B cell (primary cell): Measurements from ENCODE around the gene ILDR1. TPM values are rescaled to one million over a fixed set of nuclear protein-coding genes. Genes with fewer than 3 reads are reported as not detected.

Experiments
- ATAC-seq: fragments of 200-7000 bp; cut with Tn5 transposase; one replicate; pipeline ENCODE4 v1.10.0; 2021; ENCODE audit warnings: low read depth, mild to moderate bottlenecking, moderate number of reproducible peaks, moderate library complexity
- CTCF ChIA-PET: fragments of 350-600 bp; sonication (Branson Sonifier 250); formaldehyde crosslinking; loops from one replicate; lab custom pipeline; 2021; ENCODE audit warnings: antibody characterized with exemption, inconsistent platforms; lab: Charles Lee
- POLR2A ChIA-PET: fragments of 350-600 bp; sonication (Branson Sonifier 250); formaldehyde crosslinking; loops from one replicate; lab custom pipeline; 2021; ENCODE audit warnings: antibody characterized with exemption; lab: Charles Lee
- DNase-seq: peaks from one replicate; pipeline ENCODE4 v3.0.0; 2013
- H2AFZ ChIP-seq: 2 replicates; pipeline ENCODE4 v1.6.1; 2012; ENCODE audit warnings: mild to moderate bottlenecking, low read depth, low read length; ENCODE audit not compliant: insufficient read depth, poor library complexity, severe bottlenecking
- H3K27ac ChIP-seq, 2 donors: 1 replicate in 1 of 2; 2 replicates in 1 of 2; pipeline ENCODE4 v1.5.1; 2012 to 2013; ENCODE audit warnings: low read length in 2 of 2, mild to moderate bottlenecking in 2 of 2, moderate library complexity in 1 of 2
- H3K27me3 ChIP-seq, 4 experiments: fragments of 200-600 bp in 1 of 4; sonication (generic) in 1 of 4; replicated peaks in 1 of 4; 1 replicate in 2 of 4; 2 replicates in 2 of 4; pipeline versions ENCODE4 v1.6.1 to v1.7.0; 2013 to 2016; ENCODE audit warnings: low read length in 3 of 4, mild to moderate bottlenecking in 2 of 4, mixed read lengths in 1 of 4, moderate library complexity in 1 of 4; ENCODE audit not compliant: insufficient read depth in 4 of 4, control insufficient read depth in 3 of 4; ENCODE audit errors: control extremely low read depth in 1 of 4
- H3K36me3 ChIP-seq, 2 experiments: replicated peaks in 1 of 2; 1 replicate in 1 of 2; 2 replicates in 1 of 2; pipeline versions ENCODE4 v1.6.1 to v1.7.1; 2013; ENCODE audit warnings: low read length in 1 of 2; ENCODE audit not compliant: insufficient read depth in 2 of 2, control insufficient read depth in 1 of 2; ENCODE audit errors: control extremely low read depth in 1 of 2, extremely low read depth in 1 of 2
- H3K4me1 ChIP-seq, 2 donors: fragments of 200-600 bp in 1 of 2; sonication (generic) in 1 of 2; 1 replicate in 1 of 2; 2 replicates in 1 of 2; pipeline versions ENCODE4 v1.5.1 to v1.6.1; 2013 to 2017; ENCODE audit warnings: low read length in 2 of 2; ENCODE audit not compliant: control insufficient read depth in 2 of 2, insufficient read depth in 2 of 2
- H3K4me2 ChIP-seq: replicated peaks from 2 replicates; pipeline ENCODE3; 2012; ENCODE audit warnings: mild to moderate bottlenecking, low read depth, low read length; ENCODE audit not compliant: poor library complexity, severe bottlenecking
- H3K4me3 ChIP-seq, 5 experiments: fragments of 200-600 bp in 1 of 5; sonication (generic) in 1 of 5; 1 replicate in 3 of 5; 2 replicates in 2 of 5; pipeline versions ENCODE4 v1.5.1 to v1.7.0; 2011 to 2016; ENCODE audit warnings: low read length in 4 of 5, mild to moderate bottlenecking in 4 of 5, low read depth in 2 of 5, control low read depth in 1 of 5, moderate library complexity in 1 of 5; ENCODE audit not compliant: insufficient read depth in 1 of 5; ENCODE audit errors: control extremely low read depth in 1 of 5, extremely low read depth in 1 of 5
- H3K79me2 ChIP-seq: fragments of 200-600 bp; sonication (generic); one replicate; pipeline ENCODE4 v1.6.0; 2016; ENCODE audit warnings: low read length; ENCODE audit not compliant: control insufficient read depth, insufficient read depth
- H3K9ac ChIP-seq: fragments of 200-600 bp; sonication (generic); 2 replicates; pipeline ENCODE4 v1.6.1; 2017; ENCODE audit warnings: mild to moderate bottlenecking, low read length, moderate library complexity
- H3K9me3 ChIP-seq, 3 donors: one replicate each; pipeline versions ENCODE4 v1.6.1 to v1.7.1; 2013; ENCODE audit warnings: low read length in 2 of 3; ENCODE audit not compliant: control insufficient read depth in 2 of 3, insufficient read depth in 1 of 3; ENCODE audit errors: control extremely low read depth in 1 of 3
- H4K20me1 ChIP-seq: 2 replicates; pipeline ENCODE4 v1.6.0; 2012; ENCODE audit warnings: mild to moderate bottlenecking, low read length; ENCODE audit not compliant: insufficient read depth, control insufficient read depth, poor library complexity, severe bottlenecking
- H3K27ac Mint-ChIP-seq: one replicate; pipeline ENCODE4 v1.8.0; 2021; ENCODE audit warnings: mixed read lengths
- H3K27me3 Mint-ChIP-seq: one replicate; pipeline ENCODE4 v1.8.0; 2021; ENCODE audit warnings: mixed read lengths
- H3K4me1 Mint-ChIP-seq: one replicate; pipeline ENCODE4 v1.8.0; 2021; ENCODE audit warnings: mixed read lengths
- H3K4me3 Mint-ChIP-seq: one replicate; pipeline ENCODE4 v1.8.0; 2021; ENCODE audit warnings: mixed read lengths
- H3K9me3 Mint-ChIP-seq: one replicate; pipeline ENCODE4 v1.8.0; 2022; ENCODE audit warnings: mixed read lengths; ENCODE audit not compliant: insufficient read depth
- CTCF ChIP-seq: fragments of 200-600 bp; IDR thresholded peaks from one replicate; pipeline ENCODE4 v1.8.0; 2022; ENCODE audit warnings: antibody characterized with exemption, mild to moderate bottlenecking
- EZH2 ChIP-seq: IDR thresholded peaks from 2 replicates; pipeline ENCODE4 v1.6.1; 2012; ENCODE audit warnings: borderline replicate concordance, low read depth, mild to moderate bottlenecking, moderate library complexity, low read length; ENCODE audit not compliant: insufficient read depth, poor library complexity, severe bottlenecking
- WGBS: methylation state at CpG from one replicate; pipeline ENCODE4 v1.1.5; 2013; ENCODE audit warnings: missing lambda C conversion rate; ENCODE audit not compliant: insufficient coverage; 5-methylcytosine and 5-hydroxymethylcytosine counted together
- intact Hi-C: fragments of 100-400 bp; cut with micrococcal nuclease; formaldehyde crosslinking; loops from one replicate; pipeline ENCODE4 v1.10.0; 2022
- polyA plus RNA-seq: library from polyadenylated mRNA; depleted of rRNA; stranded (reverse); fragments of >200 nt; gene quantifications from 2 replicates; pipeline ENCODE4 v1.2.3, GENCODE V29; 2012
- total RNA-seq, 2 donors: library from RNA; stranded (reverse); fragments of 120-200 nt in 1 of 2; gene quantifications; 1 replicate in 1 of 2; 2 replicates in 1 of 2; pipeline versions ENCODE4 v1.2.3 to v1.2.4, GENCODE V29; 2013 to 2022

Gene ILDR1
- total and polyA plus RNA-seq, 2 donors (not counting 1 experiment from before 2014, with no cell fraction given) = 1.9 to 4.7 TPM

GRCh38 chr3:121989943-121990342, 32.1 kb downstream of the ILDR1 start:
- Mint-ChIP-seq H3K4me3 (no peak overlapping the region), H3K4me1 (peaks cover 49% of the 10 kb centered on the region), H3K9me3 (no peaks in the 10 kb centered on the region), H3K27me3 (no peaks in the 10 kb centered on the region), H3K27ac (peak overlapping the region; percentile 59)
- POLR2A ChIA-PET = no interaction called here
- Histone ChIP-seq H3K79me2 (peaks cover 11% of the 10 kb centered on the region), H3K27me3 (no peaks in the 10 kb centered on the region), H3K4me1 (peaks cover 49% of the 10 kb centered on the region in 2 donors), H3K27ac (no peak overlapping the region), H3K9ac (no peak overlapping the region), H3K4me2 (no peak overlapping the region), H4K20me1 (no peaks in the 10 kb centered on the region), H3K36me3 (peaks cover 1 to 8% of the 10 kb centered on the region in 2 experiments), H2AFZ (no peak overlapping the region), H3K4me3 (no peak overlapping the region), H3K9me3 (peaks cover 0 to 10% (median 0%) of the 10 kb centered on the region in 3 donors)
- intact Hi-C loops = loop anchor here (2.0 kb wide), 1 partner anchor 13 kb away; no protein-coding TSS in a partner anchor
- no peak for ATAC-seq
- CTCF ChIA-PET = interaction anchor here (0.7 to 1.4 kb wide), 9 partner anchors 8 to 329 kb away, joined by 3 to 6 read pairs (median 3); partner anchors contain the start of genes CD86 and HCLS1
- DNase-seq = no peak
- TF ChIP-seq EZH2 (no peak), CTCF (no peak)

GRCh38 chr3:121988146-121988545, 33.9 kb downstream of the ILDR1 start:
- H3K4me1 Mint-ChIP-seq = peaks cover 32% of the 10 kb centered on the region
- H3K4me3 ChIP-seq = no peak overlapping the region
- no peaks in the 10 kb centered on the region for H3K27me3 ChIP-seq
- ATAC-seq = no peak
- no peak overlapping the region for H2AFZ ChIP-seq
- 76% methylated on average over 2 of the region's 2 CpGs for WGBS
- intact Hi-C loops = loop anchor here (2.0 kb wide), 1 partner anchor 15 kb away; no protein-coding TSS in a partner anchor
- POLR2A ChIA-PET = no interaction called here
- H3K36me3 ChIP-seq = peaks cover 0 to 8% of the 10 kb centered on the region in 2 experiments
- no peaks in the 10 kb centered on the region for H4K20me1 ChIP-seq
- H3K27me3 Mint-ChIP-seq = no peaks in the 10 kb centered on the region
- H3K9me3 ChIP-seq = peaks cover 5 to 7% (median 5%) of the 10 kb centered on the region in 3 donors
- H3K27ac ChIP-seq = no peak overlapping the region
- no peak overlapping the region for H3K4me3 Mint-ChIP-seq
- no peaks in the 10 kb centered on the region for H3K79me2 ChIP-seq
- peaks cover 3% of the 10 kb centered on the region for H3K9me3 Mint-ChIP-seq
- no peak overlapping the region for H3K27ac Mint-ChIP-seq
- TF ChIP-seq EZH2 (no peak), CTCF (no peak)
- H3K4me2 ChIP-seq = no peak overlapping the region
- CTCF ChIA-PET = no interaction called here
- no peak overlapping the region for H3K9ac ChIP-seq
- peaks cover 31% of the 10 kb centered on the region in 2 donors for H3K4me1 ChIP-seq
- no peak for DNase-seq
